GM21381 (cell line): ENCODE data around the gene SERPINA9.
"Not testable (repeated sequence)": the region's sequence is repeated elsewhere in the genome, so short reads cannot be mapped to it uniquely, and the experiment has no call there.

Experiments
- ATAC-seq: cut with Tn5 transposase; IDR thresholded peaks from one replicate; pipeline ENCODE4 v1.9.1; 2021; ENCODE audit warnings: mild to moderate bottlenecking, moderate library complexity; ENCODE audit not compliant: unreplicated experiment

The SERPINA9 gene, protein sequence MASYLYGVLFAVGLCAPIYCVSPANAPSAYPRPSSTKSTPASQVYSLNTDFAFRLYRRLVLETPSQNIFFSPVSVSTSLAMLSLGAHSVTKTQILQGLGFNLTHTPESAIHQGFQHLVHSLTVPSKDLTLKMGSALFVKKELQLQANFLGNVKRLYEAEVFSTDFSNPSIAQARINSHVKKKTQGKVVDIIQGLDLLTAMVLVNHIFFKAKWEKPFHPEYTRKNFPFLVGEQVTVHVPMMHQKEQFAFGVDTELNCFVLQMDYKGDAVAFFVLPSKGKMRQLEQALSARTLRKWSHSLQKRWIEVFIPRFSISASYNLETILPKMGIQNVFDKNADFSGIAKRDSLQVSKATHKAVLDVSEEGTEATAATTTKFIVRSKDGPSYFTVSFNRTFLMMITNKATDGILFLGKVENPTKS

DNA sequence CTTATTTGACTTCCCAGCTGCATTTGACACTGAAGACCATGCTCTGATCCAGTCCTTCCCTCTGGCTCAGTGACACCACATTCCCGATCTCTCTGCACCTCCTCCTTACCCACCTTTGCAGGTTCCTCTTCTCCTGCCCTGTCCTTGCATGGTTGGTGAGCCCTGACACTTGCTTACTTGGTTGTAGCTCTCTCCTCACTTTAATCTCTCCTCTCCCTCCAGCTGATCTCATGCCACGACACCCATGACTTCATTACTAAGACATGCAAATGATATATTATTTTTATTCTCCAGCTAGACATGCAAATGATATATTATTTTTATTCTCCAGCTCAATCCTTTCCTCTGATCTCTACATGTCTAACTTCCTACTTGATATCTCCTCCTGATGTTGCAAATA is at the start of gene SERPINA9:
Gene SERPINA9, minus strand, starts transcription at position 175 of the 400 bp plus-strand sequence. CDS start 6,357 bp downstream, outside the sequence.
- no peak for ATAC-seq

DNA sequence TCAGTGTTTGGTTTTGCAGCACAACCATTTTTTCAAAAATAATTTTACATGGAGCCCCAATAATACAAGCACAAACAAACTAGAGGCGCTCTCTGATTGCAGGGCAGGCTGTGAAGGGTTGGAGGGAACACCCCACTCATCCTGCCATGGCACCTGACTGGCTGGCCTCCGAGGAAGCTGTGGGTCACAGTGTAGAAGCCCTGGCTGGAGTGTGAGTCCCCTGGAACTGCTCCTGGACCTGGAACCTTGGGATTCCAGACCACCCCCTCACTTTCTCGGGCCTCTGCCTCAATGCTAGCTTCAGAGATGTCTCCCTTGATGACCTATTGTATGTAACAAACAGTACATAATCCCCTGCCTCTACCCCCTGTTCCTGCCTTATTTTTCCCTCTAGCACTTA is 48.1 kb upstream of the SERPINA9 start:
- no peak for ATAC-seq

- ATAC-seq, result no peak
These were observed 47.3 kb upstream of the SERPINA9 start for GRCh38 chr14:94523265-94523664.

GRCh38 chr14:94522115-94522724 is 46.2 kb upstream of the SERPINA9 start:
- ATAC-seq, result no peak

DNA sequence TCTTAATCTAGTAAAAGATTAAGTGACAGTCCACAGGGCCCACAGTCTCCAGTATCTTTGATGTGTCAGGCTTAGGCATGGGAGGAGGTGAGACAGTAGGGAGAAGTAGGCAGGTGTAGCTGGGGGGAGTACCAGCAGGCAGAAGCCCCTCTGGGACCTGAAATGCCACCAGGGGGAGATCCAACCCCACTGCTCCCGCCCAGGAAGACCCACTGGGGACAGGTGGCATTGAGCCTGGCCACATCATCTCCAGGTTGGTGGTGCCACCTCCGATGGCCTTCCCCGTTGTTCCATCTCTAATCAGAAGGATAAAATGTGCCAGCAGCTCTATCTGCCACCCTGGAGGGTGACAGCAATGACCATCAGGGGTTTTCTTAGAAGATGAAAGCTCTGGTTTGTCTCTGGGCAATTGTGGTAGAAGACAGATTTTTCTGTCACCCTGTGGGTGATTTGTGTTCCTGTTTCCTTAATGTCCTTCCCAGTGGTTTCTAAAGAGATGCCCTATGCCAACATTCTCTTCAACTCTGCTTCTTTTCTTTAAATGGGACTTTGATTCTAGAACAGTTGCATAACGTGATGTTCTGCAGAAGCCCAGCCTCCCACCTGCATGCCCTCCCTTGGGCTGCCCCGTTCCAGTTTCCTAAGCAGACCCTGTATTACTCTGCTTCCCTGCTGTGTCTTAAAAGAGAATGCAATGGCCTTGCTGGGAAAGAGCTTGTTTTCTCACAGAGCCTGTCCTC is 45.5 kb upstream of the SERPINA9 start:
- no peak for ATAC-seq

GRCh38 chr14:94517641-94518257 is 41.8 kb upstream of the SERPINA9 start:
- no peak for ATAC-seq

- ATAC-seq, result no peak
These were observed 41.2 kb upstream of the SERPINA9 start for GRCh38 chr14:94517248-94517640.

- no peak for ATAC-seq
These were observed 39.9 kb upstream of the SERPINA9 start for GRCh38 chr14:94515856-94516255.

DNA sequence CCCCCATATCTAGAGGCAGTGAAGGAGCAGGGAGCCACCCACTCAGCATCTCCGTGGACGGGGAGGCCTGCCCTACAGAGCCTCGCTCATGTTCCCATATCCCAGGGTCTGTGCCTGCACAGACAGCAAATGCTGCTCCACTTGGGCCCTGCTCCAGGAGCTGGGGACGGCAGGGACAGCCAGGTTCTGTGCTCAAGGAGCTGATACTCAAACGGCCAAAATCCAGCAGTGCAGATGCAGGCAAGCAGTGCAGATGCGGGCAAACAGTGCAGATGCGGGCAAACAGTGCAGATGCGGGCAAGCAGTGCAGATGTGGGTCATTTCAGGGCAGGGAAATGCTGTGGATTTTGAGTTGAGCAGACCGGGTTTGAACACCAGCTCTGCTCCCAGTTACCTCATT is 39.4 kb upstream of the SERPINA9 start:
- no peak for ATAC-seq

DNA sequence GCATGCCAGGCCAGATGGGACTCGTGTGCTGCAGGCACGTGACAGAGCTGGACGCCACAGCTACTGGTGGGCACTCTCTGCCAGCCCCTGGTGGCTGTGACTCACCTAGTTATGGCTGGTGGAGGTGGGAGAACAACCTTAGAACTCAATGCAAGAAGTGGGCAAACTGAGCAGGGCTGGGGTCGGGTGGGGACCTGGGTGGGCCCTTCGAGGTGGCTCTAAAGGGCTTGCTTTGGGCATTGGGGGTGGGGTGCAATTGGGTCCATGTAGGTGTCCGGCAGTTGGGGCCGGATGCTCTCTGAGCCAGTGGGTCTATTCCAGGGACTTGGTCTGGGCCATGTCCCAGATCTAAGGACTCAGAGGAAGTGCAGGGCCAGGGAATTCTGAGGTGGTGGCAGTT is 38.4 kb upstream of the SERPINA9 start:
- no peak for ATAC-seq

- not testable (repeated sequence) for ATAC-seq
These were observed 34.5 kb upstream of the SERPINA9 start for GRCh38 chr14:94510481-94510880.

GRCh38 chr14:94509356-94509755 is 33.4 kb upstream of the SERPINA9 start, which contains the start of gene SERPINA12:
SERPINA12 (minus strand) TSS chr14:94509469; CDS start chr14:94498397, 11,072 bp downstream.
- ATAC-seq, result no peak

DNA sequence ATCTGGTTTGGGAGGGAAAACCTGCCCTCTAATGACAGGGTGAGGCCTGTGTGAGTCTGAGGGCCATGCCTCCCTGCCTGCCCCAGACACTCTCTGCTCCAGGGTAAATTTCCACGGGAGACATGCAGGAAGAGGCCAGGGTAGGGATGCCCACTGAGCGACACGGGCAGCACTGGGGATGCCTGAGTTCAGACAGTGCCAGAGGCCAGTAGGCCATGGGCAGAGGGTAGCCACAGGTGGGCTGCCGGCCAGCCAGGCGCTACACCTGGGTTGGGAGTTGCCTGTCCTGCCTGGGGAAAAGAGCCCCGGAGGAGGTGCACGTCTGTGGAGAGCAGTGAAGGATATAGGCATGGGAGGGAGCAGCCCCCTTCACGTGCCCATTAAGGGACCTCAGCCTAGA is 29.6 kb upstream of the SERPINA9 start:
- ATAC-seq, result no peak

GRCh38 chr14:94505206-94505605 is 29.2 kb upstream of the SERPINA9 start:
- ATAC-seq, result no peak

- ATAC-seq, result no peak
These were observed 25.9 kb upstream of the SERPINA9 start for GRCh38 chr14:94501588-94502516.

DNA sequence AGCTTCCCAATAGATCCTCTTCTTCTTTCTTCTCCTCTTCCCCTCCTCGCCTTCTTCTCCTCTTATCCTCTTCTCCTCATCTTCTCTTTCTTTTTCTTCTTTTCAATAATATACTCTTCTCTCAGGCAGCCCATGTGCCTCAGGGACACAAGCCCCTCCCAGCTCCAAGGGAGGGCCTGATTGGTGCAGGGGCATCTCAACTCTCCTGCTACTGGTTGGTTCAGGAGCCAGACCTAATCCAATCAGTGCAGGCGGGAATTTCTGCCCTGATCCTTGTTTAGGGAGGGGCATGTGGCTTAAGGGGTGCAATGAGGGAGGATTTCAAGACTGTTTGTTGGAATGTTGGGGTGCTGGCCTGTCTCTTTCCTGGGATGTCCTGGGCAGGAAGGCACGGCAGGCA is 24.3 kb upstream of the SERPINA9 start:
- ATAC-seq, result no peak

DNA sequence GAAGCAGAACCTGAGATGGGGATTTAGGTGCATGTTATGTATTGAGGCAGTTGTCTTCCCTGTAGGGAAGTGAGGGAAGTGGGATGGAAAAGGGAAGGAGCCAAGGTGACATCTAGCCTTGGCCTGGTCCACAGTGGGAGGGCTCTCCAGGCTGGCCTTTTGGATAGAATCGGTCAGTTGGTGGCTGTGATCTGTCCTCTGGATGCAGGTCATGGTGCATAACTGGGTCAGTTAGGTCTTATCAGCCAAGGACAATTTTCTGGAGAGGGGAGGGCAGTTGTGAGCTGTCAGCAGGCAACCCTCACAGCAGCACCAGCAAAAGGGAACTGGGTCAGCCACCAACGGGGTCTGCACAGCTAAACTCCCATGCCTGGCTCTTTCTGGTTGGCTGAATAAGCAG is 23.7 kb upstream of the SERPINA9 start:
- ATAC-seq, result no peak

GRCh38 chr14:94498215-94498614 is 22.2 kb upstream of the SERPINA9 start:
- ATAC-seq, result no peak

DNA sequence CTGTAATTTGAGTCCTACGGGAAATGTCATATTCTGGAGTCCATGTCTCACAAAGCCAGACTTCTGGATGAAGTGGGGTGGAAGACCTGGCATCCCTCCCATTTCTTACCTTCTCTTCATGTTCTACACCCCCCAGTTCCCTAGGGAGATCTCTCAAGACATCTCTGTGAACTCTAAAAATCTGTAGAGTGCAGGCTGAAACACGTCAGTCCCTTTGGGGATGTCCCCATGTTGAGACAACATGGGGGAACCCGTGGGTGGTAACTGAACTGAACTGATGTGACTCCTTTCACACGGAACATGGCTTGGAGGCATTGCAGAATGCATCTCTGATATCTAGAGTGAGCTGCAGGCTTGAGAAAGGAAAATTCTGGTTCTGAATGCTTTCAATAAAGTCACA is 18.1 kb upstream of the SERPINA9 start:
- ATAC-seq, result no peak

- no peak for ATAC-seq
These were observed 15.5 kb upstream of the SERPINA9 start for GRCh38 chr14:94491511-94491910.
